Measurements from ENCODE around the gene FNIP2.

GRCh38 chr4:158758142-158758541 lies 10.7 kb upstream of the FNIP2 start:
- TF ChIP-seq CTCF (conservative IDR thresholded peaks at IDR 0.05; ENCODE audit: low read length) = no peak
- TF ChIP-seq EZH2phosphoT487 (IDR thresholded peaks at IDR 0.05; ENCODE audit: borderline replicate concordance, low read depth, low read length) = no peak

Data from OCI-LY7 (cell line).